GM15510 (cell line): ENCODE measurements around the gene GNAZ.

Experiments
- POLR2A ChIP-seq: IDR thresholded peaks from 3 replicates; pipeline ENCODE4 v1.6.1; 2011; ENCODE audit warnings: borderline replicate concordance; ENCODE audit not compliant: insufficient read length; ENCODE audit errors: extremely low read depth

GNAZ gene

GRCh38 chr22:23101524-23101923, 31.2 kb downstream of the GNAZ start:
- no peak for TF ChIP-seq POLR2A

DNA sequence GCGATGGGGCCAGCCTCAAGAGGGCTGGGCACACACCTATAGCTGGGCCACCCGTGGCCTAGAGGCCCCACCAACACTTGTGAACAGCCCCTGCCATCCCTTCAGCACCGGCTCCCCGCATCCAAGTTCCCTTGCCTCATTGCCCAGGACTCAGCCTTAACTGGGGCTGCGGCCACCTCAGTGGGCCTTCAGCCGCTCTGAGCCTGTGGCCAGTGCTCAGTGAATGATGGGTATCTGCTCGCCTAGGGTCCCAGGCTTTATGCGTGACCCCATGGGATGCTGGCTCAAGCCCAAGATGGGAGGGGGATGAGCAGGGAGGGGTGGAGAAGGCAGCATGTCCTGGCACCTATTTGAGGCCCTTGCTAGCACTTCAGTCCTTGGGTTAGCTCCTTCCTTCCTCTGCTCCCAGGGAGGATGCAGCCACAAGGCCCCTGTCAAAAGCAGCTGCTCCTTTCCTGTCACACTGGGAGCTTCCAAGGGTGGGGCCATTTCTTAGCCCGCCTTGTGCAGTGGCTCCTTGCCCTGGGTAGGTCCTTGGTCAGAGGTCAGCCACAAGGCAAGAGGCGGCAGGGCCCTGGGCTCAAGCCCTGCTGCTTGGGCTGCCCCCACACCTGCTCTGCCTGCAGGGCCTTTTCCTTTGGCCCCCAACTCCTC, 31.8 kb downstream of the GNAZ start:
- TF ChIP-seq POLR2A = no peak

DNA sequence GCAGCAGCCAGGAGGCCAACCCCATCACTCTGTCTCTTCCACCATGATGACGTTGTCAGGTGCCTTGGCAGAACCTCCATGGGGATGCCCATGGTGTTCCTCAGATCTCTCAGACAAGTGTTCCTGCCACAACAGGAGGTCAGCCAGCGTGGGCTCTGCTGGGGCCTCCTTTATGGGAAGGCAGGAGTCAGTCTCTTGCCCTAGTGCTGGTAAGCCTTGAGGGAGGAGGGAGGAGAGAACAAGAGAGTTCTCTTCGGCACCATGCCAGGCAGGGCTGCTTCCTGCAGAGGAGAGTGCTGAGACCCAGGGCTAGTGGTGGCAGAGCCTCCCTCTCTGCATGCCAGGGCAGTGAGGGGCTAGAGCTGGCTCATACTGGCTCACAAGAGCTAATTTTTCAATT, 32.5 kb downstream of the GNAZ start:
- TF ChIP-seq POLR2A = no peak

- TF ChIP-seq POLR2A = no peak
These were observed 33.1 kb downstream of the GNAZ start for GRCh38 chr22:23103199-23103954.

GRCh38 chr22:23104187-23104971, 34.1 kb downstream of the GNAZ start:
- no peak for TF ChIP-seq POLR2A

DNA sequence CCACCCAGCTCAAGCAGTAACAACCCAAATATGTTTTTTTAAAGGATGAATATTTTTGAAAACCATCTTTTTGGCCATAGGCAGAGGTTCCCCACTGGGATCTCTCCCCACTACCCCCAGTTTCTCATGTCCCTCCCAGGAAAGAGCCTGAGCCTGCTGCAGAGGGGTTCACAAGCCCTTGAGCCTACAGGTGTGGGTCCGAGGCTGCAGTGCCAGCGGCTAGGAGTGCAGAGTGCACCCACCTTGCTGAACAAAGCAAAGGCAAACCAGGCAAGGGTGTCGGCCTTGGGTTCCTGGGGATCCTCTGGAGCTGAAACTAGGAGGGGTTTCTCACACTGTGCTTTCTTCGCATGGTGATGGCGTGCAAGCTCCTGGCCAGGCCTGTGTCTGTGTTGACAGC, 35.0 kb downstream of the GNAZ start:
- no peak for TF ChIP-seq POLR2A

DNA sequence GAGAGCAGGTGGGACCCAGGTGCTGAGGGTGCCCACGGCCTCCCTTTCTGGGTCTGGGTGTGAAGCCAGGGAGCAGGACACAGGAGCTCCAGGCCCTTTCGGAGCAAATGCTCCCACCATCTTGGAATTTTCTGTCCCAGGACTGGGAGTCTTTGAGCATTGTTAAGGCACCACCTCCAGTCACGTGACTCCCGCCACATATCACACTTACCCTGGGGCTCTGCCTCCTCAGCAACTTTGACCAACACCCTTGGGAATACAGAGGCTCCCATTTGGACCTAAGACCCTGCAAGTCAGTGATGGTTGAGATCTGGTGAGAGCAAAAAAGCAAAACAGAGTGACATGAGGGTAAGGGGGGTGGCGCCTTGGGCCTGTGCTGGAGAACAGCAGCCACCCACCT, 35.6 kb downstream of the GNAZ start:
- no peak for TF ChIP-seq POLR2A

- TF ChIP-seq POLR2A = no peak
These were observed 36.0 kb downstream of the GNAZ start for GRCh38 chr22:23106344-23106743.

DNA sequence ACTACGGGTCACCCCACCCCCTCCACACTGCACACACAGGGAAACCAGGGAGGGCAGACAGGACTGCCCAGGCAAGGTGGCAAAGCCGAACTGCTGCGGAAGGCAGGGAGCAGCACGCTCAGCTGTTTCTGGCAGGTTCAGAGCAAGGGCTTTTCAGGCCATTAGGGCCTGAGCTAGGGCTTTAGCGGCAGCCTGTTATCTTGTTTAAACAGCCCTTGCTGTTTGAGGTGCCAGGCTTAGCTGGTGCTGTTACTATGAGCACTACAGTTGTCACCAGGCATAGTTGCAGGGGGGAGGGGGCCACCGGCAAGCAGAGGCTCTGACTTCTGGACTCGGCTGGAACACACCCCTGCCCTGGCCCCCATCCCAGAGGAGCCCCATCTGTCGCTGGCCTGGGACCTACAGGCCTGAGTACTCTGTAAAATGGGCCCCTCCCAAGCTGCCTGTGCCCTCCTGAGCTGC, 36.6 kb downstream of the GNAZ start:
- TF ChIP-seq POLR2A = no peak

GRCh38 chr22:23107487-23108248, 37.3 kb downstream of the GNAZ start:
- no peak for TF ChIP-seq POLR2A

GRCh38 chr22:23108249-23109078, 38.1 kb downstream of the GNAZ start:
- TF ChIP-seq POLR2A = no peak

DNA sequence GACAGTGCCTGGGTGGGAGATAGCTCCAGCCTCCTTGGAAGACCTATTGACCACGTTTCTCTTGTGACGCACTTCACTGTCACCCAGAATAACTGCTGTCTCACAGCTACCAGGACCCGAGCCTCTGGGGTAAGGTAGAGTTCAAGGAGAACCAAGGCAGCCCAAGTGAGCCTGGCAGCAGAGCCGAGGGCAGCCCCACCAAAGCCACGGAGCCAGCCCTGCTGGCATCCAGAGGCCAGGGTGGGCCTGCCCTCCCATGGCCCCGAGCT, 38.7 kb downstream of the GNAZ start:
- no peak for TF ChIP-seq POLR2A

GRCh38 chr22:23109441-23109978, 39.2 kb downstream of the GNAZ start:
- TF ChIP-seq POLR2A = no peak
